GM12872 (cell line): ENCODE data around the gene TSHZ2.

Experiments used
- TF ChIP-seq, protein P1 (sequence below): IDR thresholded peaks from 3 replicates; pipeline ENCODE4 v1.5.1; 2011; ENCODE audit warnings: low read depth, mild to moderate bottlenecking, low read length, moderate library complexity; ENCODE audit not compliant: insufficient read depth

TSHZ2 gene

GRCh38 chr20:52975803-52976531, 3.8 kb downstream of the TSHZ2 start:
- TF ChIP-seq, protein P1, sequence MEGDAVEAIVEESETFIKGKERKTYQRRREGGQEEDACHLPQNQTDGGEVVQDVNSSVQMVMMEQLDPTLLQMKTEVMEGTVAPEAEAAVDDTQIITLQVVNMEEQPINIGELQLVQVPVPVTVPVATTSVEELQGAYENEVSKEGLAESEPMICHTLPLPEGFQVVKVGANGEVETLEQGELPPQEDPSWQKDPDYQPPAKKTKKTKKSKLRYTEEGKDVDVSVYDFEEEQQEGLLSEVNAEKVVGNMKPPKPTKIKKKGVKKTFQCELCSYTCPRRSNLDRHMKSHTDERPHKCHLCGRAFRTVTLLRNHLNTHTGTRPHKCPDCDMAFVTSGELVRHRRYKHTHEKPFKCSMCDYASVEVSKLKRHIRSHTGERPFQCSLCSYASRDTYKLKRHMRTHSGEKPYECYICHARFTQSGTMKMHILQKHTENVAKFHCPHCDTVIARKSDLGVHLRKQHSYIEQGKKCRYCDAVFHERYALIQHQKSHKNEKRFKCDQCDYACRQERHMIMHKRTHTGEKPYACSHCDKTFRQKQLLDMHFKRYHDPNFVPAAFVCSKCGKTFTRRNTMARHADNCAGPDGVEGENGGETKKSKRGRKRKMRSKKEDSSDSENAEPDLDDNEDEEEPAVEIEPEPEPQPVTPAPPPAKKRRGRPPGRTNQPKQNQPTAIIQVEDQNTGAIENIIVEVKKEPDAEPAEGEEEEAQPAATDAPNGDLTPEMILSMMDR = no peak

- TF ChIP-seq, protein P1 = no peak
Observed at GRCh38 chr20:52978851-52979250, 6.7 kb downstream of the TSHZ2 start.

GRCh38 chr20:52981051-52981450, 8.9 kb downstream of the TSHZ2 start:
- TF ChIP-seq, protein P1 = no peak

DNA sequence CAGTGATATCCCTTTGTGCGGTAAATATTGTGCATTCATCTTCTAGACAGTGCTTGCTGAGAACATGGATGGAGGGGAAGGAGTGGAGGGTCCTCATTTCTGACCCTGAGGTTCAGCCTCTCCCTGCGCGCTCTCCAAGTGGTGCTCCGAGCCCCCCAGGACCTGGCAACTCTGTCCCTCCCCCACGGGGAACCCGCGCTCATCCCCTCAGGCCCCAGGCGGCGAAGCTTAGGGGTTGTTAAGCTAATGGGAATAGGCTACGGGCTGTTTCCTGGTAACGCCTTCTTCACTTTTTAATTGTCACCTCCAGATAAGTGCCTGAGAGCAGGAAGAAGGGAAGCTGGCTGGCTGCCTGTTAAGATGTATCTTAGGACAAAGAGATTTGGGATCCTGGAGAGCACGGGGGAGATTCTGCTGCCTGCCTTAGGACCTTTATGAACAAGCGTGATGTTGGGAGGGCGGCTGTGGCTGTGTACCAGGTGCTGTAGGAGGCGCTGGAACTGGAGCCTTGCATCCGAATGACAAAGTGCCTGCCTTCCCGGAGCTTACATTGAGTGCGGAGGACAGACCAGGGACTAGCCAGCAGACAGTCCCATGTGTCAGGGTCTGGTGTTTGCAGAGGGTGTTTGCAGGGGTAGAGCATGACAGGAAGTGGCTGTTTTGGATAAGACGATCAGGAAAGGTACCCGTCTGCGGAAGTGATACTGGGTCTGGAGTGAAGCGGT, 11.7 kb downstream of the TSHZ2 start:
- TF ChIP-seq, protein P1 = no peak

GRCh38 chr20:52984451-52984810, 12.3 kb downstream of the TSHZ2 start:
- TF ChIP-seq, protein P1 = no peak

DNA sequence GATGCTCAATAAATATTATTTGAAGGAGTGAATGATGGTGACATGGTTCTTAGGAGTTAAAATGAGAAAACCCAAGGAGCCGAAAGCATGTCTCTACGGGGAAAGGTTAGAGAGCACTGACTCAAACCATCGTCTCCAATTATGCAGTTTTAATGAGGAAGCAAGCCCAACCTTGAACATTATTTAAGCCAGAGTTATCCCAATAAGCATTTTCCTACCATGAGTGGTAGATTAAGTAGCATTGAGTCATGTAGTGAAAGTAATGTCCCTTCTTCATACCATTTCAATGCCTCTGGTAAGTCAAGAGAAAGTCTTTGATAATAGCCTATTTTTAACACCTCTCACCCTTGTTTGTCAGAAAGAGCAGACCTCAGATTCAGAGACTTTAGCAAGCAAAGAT, 13.5 kb downstream of the TSHZ2 start:
- TF ChIP-seq, protein P1 = no peak

GRCh38 chr20:52987295-52987694, 15.1 kb downstream of the TSHZ2 start:
- TF ChIP-seq, protein P1 = no peak
